Subcutaneous adipose tissue (tissue), 4 donors: ENCODE data around the gene RAP1GAP2. TPM values are rescaled to one million over a fixed set of nuclear protein-coding genes. Genes with fewer than 3 reads are reported as not detected.

ENCODE experiments used
- total RNA-seq, 4 donors: library from RNA; depleted of rRNA; stranded (reverse); fragments of >200 nt; gene quantifications; one replicate each; pipeline ENCODE4 v1.1.0, GENCODE V29; 2016
- TF ChIP-seq, protein P1 (sequence below): fragments of 450-650 bp; IDR thresholded peaks from one replicate; pipeline ENCODE4 v1.5.1; 2016; ENCODE audit warnings: low read depth, mild to moderate bottlenecking, control low read depth, antibody characterized with exemption, moderate library complexity

The RAP1GAP2 gene
- total RNA-seq, 4 donors from 2014 or later, result 1.9 to 6.1 (median 3.4) TPM

DNA sequence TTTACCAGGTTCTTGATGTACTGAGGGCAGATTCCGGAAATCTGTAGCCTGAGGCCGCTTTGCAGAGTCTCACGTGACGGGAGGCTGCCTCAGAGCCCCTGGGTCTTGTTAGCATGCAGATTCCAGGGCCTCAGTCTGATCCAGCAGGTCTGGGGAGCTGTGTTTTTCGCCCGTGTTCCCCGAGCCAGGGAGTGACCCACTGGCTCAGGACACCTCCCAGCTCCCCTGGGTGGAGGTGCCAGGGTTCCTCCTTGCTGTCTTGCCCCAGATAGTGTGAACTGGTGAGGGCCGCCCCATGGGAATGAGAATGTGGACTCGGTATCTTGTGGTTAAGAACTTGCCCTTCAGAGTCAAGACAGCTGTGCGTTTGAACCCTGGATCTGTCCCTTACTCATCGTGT lies 168.6 kb downstream of the RAP1GAP2 start:
- TF ChIP-seq, protein P1, sequence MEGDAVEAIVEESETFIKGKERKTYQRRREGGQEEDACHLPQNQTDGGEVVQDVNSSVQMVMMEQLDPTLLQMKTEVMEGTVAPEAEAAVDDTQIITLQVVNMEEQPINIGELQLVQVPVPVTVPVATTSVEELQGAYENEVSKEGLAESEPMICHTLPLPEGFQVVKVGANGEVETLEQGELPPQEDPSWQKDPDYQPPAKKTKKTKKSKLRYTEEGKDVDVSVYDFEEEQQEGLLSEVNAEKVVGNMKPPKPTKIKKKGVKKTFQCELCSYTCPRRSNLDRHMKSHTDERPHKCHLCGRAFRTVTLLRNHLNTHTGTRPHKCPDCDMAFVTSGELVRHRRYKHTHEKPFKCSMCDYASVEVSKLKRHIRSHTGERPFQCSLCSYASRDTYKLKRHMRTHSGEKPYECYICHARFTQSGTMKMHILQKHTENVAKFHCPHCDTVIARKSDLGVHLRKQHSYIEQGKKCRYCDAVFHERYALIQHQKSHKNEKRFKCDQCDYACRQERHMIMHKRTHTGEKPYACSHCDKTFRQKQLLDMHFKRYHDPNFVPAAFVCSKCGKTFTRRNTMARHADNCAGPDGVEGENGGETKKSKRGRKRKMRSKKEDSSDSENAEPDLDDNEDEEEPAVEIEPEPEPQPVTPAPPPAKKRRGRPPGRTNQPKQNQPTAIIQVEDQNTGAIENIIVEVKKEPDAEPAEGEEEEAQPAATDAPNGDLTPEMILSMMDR, result no peak

DNA sequence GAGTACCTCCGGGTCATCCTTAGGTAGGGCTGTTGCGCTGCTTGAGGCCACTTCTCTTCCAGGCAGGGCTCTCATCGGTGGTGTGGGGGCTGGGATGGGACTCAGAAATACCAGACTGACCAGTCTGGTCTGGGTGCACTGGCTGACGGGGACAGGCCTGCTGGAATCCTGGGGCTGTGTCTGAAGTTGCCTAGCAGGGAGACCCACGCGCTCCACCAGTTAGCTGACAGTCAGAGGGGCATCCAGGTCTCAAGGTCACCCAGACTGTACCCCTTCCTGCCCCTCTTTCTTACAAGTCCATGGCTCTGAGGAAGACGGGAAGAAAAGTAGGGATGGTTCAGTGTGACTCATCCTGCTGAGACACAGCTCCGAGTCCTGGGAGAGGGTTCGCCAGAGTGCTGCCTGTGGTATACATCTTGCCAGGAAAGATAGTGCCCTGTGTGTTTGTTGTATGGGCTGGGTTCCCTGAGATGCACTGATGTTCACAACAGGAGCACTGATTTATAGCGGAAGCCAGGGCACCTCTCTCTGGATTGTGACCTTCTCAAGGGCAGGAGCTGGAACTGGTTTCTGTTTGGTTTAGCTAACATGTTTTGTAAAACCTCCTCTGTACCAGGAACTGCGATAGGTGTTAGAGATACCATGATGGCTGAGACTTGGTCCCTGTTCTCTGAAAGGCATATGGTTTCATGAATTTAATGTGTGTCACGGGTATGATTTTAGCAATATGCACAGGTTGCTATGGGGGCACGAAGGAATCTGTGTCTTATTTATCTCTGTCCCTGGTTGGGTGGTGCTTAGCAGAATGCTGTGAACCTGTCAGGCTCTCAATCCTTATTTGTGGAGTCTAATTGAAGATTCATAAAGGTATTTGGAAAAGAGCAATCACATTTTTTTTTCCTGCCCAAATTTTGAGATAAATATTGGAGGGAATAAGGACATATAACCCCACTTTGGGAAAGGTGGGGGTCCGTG lies 169.7 kb downstream of the RAP1GAP2 start:
- TF ChIP-seq, protein P1, result no peak

DNA sequence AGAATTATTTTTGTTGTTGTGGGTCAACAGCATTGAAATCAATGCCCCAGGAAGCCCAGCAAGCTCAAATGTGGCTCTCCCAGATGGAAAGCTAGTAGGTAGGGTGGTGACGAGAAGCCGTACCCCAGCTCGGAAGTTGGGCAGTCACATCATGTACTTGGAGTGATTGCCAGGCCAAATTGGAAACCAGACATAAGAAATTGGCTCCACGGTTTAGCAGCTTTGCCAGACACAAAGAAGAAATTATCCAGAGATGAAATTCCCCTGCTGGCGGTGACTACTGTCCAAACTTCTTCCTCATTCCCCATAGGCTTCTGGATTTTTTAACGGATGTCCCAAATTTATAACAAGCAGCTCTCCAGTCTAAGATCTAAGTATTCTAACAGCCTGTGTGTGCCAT lies 171.3 kb downstream of the RAP1GAP2 start:
- TF ChIP-seq, protein P1, result no peak

DNA sequence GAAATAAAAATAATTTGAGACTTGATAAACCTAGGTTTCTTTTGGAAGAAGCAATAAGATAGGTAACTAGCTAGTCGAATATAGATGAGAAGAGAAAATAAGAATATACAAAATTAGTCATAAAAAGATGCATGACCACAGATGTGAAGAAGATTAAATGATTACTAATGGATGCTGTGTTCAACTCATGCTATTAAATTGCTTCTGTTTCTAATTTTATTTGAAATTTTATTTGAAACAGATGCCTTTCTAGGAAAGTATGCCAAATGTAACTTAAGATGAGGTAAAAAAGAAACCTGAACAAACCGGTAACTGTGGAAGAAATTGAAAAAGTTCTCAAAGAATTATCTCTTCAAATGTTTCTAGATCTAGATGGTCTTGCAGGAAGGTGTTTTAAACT lies 175.6 kb downstream of the RAP1GAP2 start:
- TF ChIP-seq, protein P1, result no peak

DNA sequence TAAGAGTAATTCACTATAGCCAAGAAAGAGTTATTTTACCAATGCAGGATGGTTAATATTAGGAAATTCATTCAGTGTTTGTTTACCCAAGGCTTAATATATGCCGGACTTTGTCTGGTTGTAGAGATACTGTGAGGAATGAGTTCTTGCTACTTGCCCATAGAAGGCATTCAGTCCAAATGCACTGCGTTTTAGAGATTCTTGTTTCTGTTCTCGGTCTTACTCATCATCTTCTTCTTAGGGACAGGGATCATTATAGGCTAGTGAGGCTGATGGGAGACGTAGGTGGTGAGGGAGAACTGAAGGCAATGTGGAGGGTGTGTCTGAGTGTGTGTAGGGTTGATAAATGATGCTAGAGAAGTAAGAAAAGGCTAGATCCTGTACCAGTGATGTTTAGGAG lies 176.5 kb downstream of the RAP1GAP2 start:
- TF ChIP-seq, protein P1, result no peak

DNA sequence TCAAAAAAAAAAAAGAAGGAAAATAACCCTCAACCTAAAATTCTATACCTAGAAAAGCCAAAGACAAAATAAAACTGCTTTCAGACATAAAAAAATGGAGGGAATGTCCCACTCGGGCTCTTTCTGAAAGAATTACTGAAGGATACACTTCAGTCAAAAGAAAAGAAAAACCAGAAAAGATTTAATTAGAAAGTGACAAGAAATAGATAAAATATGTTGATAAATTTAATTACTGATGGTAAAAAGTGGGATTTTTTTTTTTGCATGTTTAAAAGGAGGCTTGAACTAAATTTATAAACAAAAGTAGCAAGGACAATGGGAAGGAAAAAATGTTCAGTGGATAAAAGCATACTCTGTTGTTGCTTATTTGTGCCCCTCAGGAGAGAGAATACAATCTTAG lies 178.1 kb downstream of the RAP1GAP2 start:
- TF ChIP-seq, protein P1, result no peak

DNA sequence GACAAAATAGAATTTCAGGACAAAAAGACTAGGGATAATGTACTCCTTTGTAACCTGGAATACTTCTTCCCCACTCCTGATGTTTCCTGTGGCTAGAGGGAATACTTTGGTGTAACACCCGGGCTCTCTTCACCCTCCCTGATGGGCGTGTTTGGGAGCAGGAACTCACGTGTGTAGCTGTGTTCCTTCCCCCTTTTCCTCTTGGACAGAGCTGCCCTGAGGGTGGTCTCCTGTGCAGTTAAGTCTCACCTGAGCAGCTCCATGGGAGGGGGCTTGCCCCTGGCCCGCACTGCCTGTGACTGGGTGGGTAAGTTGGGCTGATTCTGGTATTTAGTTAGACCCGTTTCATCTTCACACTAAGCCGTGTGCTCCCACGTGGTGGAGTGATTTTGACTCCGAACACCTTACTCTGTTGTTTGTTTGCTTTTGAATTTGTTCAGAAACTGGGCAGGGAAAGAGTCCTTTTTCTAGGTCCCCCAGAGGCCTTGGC lies 179.3 kb downstream of the RAP1GAP2 start:
- TF ChIP-seq, protein P1, result no peak
